ENCODE data around the gene SLIT3.
"Not testable (repeated sequence)": the region's sequence is repeated elsewhere in the genome, so short reads cannot be mapped to it uniquely, and the experiment has no call there.

The SLIT3 gene

DNA sequence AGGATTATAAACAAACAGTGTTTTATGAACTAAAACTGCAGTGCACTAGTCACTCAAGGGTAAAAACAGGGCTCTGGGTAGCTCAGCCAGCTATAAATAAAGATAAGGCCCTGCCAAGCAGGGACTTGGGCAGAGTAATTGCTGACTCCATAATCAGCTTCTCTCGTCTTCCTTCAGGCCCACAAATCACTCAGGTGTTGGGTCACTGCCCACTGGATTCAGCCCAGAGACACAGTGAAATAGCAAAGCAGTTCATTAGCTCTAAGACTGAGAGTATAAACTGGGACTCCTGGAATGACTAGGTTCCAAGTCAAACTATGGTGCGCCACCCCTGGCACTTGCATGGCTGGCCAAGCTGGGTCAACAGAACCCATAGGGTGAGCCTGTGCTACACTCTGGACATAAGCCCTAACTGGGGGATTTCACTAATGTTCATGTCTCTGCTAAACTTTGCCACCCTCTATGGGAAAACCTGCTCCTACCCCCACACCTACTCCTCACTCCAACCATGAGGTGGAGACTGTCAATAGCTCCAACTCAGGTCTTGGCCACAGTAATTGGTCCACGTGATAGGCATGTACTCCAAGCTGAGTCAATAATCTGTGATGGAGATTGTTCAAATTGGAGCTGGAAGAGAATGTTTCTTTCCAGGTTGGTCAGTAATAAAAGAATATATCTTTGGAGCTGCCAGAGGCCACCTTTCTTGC, 158.5 kb downstream of the SLIT3 start:
- DNase-seq (ENCODE audit: low spot score): no peak

- not testable (repeated sequence) for DNase-seq (ENCODE audit: low spot score)
Observed at GRCh38 chr5:169140215-169140614, 160.7 kb downstream of the SLIT3 start.

DNA sequence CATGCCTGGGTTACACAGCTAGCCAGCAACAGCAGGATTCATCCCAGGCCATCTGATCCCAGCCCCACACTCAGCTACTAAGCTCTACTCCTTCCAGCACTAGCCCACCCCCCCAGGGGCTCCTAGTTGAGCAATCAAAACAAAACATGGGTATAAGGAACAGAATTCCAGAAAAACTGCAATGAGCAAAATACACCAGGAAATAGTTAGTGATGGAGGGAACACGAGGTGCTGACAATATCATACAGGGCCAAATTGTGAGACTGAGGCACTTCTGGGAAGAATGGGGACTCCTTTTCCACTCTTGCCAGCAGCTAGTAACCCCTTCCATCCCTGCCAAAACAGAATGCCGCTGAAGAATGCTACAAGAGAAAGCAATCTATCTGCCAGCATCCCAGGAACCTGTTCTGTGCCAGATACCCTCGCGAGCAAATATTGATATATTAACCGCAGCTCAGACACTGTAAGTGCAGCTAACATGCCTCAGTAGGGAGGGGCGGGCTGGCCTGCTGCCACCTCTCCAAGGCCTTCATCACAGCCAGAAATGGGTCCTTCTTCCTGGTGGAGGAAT, 161.4 kb downstream of the SLIT3 start:
- DNase-seq (ENCODE audit: low spot score): no peak

GRCh38 chr5:169133531-169133930, 167.4 kb downstream of the SLIT3 start:
- DNase-seq (ENCODE audit: low spot score): no peak

DNA sequence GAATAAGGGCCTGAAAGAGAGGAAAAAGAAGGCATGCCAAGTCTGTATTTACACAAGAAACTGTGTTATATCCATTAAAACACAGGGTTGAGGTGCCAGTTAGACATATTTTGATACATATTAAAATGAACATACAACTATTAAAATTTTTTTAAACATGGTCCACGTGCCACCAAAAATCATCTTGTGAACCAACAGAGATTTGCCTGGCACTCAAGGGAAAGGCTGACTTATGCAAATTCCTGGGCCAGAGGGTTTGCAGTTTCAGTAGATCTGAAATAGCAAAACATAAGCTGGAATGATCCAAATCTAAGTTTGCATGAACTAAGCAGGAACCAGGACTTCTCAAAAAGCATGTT, 168.7 kb downstream of the SLIT3 start:
- DNase-seq (ENCODE audit: low spot score): no peak

DNA sequence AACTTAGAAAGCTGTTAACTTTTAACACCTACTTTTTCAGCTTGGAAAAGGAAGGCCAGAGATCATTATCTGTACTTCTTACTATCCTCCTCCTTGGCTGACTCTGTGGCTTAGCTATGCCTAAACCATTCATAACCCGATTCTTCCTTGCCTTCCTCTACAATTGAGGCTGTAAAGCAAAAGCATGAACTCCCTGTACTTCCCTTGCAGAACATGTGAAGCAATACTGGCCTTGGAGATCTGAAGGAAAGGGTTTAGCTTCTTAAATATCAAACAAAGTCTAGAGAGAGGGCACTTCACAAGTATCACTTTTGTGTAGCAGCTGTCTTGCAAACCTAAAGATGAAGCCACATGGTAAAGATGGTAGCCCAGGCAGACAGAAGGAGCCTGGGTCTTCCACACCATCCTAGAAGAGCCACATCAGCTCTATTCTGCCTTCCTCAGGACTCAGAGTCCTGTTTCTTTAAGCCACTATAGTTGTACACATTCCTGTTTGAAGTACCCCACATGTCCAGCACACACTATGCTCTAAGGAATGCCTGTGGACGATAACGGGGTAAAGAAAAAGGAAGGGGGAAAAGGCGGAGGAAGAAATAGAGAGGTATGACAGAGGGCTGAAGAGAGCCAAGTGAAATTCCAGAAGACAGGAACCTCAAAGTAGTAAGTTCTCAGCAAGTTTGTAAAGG, 169.2 kb downstream of the SLIT3 start:
- no peak for DNase-seq (ENCODE audit: low spot score)

- no peak for DNase-seq (ENCODE audit: low spot score)
Observed at GRCh38 chr5:169128679-169129078, 172.3 kb downstream of the SLIT3 start.

GRCh38 chr5:169127431-169127830, 173.5 kb downstream of the SLIT3 start:
- no peak for DNase-seq (ENCODE audit: low spot score)

- DNase-seq (ENCODE audit: low spot score): no peak
Observed at GRCh38 chr5:169126481-169127021, 174.4 kb downstream of the SLIT3 start.

DNA sequence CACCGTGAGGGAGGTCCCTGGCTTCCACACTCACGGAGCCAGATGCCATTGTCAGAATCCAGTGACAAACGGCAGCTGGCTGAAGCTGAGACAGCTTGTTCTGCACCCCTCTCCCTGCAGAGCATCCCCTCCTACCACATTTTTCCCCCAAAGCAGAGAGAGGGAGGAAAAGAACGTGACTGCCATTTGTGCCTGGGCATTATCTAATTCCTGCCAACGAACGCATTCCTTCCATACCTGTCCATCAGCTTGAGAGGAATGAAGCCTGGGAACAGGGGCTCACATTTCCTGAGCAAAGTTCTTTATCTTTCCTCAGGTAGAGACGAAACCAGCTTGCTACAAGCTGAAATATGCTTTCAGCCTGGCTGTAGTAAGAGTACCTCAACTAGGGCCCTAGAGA, 175.4 kb downstream of the SLIT3 start:
- DNase-seq (ENCODE audit: low spot score): no peak

GRCh38 chr5:169122951-169123350, 178.0 kb downstream of the SLIT3 start:
- no peak for DNase-seq (ENCODE audit: low spot score)

GRCh38 chr5:169121630-169122420, 179.1 kb downstream of the SLIT3 start:
- no peak for DNase-seq (ENCODE audit: low spot score)

- no peak for DNase-seq (ENCODE audit: low spot score)
Observed at GRCh38 chr5:169119288-169120048, 181.5 kb downstream of the SLIT3 start.

DNA sequence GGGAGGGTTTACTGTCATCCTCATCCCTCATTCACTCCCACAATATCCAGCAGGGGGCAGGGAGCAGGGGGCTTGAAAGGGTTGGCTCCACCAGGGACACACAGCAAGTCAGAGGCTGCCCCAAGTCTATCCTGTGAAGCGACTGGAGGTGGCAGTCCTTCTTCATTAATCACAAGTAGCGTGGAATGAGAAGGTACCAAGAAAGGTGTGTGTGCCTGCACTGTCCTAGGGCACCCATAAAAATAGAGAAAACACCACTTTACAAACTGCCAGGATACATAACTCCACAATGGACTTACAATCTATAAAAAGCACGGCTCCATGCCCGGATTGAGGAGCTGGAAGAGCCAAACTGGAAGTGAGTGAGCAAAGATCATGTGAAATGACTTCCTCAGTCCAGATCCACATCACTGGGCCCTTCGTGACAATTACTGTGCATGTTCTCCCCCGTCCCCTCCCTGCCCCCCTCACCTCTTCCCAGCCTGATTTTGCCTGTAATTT, 183.9 kb downstream of the SLIT3 start:
- no peak for DNase-seq (ENCODE audit: low spot score)

DNA sequence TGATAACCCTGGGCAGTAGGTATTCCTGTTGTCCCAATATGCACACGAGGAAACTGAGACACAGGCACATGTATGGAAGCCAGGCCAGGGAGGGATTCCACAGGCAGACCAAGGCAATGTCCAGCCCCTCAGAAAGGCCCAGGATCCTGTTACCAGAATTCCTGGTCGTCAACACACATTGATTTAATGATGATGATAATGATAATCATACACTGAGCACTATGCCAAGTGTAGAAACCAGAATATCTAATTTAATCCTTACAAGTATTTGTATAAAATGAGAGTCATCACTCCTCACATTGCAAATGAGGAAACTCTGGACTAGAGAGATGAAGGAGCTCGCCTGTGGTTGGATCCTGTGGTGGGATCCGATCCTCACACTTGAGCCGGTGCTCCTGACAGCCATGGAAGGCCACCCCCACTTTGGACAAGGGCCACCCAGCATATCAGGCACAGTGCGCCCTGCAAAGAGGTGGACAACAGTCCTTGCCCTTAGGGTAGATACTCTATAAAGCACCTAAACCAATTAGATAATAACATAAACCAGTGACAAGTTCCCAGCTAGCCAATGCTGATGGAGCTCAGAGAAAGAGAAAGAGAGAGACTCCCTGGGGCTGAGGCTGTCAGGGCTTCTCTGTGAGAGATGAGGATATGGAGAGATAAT, 185.3 kb downstream of the SLIT3 start:
- no peak for DNase-seq (ENCODE audit: low spot score)

- DNase-seq (ENCODE audit: low spot score): no peak
Observed at GRCh38 chr5:169114466-169115065, 186.4 kb downstream of the SLIT3 start.

GRCh38 chr5:169112016-169112415, 188.9 kb downstream of the SLIT3 start:
- no peak for DNase-seq (ENCODE audit: low spot score)

- DNase-seq (ENCODE audit: low spot score): no peak
Observed at GRCh38 chr5:169106911-169107706, 193.8 kb downstream of the SLIT3 start.

- not testable (repeated sequence) for DNase-seq (ENCODE audit: low spot score)
Observed at GRCh38 chr5:169105582-169105981, 195.4 kb downstream of the SLIT3 start.
